Measurements from ENCODE around the gene AGBL2.

DNA sequence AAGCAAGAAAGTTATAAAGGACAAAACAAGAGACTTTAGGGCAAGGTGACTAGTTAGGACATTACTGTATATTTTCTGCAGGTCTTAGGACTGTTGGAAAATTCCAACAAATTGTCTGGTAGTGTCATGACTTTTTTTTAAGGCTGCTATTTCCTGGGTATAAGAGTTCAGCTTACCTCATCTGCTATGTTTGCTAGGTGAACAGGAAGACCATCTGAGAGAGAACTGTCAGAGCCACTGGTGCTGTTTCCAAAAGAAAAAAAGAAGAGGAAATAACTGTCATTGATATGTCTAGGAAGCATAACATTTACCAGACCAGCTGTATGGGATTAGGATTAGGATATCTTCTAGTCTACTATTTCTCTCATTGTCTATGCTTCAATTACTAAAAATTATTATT, 46.5 kb downstream of the AGBL2 start:
- no peak for TF ChIP-seq IRF2 (CRISPR knock-in tag; IDR thresholded peaks at IDR 0.05)
- TF ChIP-seq, protein P1, sequence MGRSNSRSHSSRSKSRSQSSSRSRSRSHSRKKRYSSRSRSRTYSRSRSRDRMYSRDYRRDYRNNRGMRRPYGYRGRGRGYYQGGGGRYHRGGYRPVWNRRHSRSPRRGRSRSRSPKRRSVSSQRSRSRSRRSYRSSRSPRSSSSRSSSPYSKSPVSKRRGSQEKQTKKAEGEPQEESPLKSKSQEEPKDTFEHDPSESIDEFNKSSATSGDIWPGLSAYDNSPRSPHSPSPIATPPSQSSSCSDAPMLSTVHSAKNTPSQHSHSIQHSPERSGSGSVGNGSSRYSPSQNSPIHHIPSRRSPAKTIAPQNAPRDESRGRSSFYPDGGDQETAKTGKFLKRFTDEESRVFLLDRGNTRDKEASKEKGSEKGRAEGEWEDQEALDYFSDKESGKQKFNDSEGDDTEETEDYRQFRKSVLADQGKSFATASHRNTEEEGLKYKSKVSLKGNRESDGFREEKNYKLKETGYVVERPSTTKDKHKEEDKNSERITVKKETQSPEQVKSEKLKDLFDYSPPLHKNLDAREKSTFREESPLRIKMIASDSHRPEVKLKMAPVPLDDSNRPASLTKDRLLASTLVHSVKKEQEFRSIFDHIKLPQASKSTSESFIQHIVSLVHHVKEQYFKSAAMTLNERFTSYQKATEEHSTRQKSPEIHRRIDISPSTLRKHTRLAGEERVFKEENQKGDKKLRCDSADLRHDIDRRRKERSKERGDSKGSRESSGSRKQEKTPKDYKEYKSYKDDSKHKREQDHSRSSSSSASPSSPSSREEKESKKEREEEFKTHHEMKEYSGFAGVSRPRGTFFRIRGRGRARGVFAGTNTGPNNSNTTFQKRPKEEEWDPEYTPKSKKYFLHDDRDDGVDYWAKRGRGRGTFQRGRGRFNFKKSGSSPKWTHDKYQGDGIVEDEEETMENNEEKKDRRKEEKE (IDR thresholded peaks at IDR 0.05; ENCODE audit: borderline replicate concordance in 1 of 2, control insufficient read depth in 1 of 2, low read depth in 2 of 2, low read length in 1 of 2): no peak
- no peak for TF ChIP-seq L3MBTL2 (IDR thresholded peaks at IDR 0.05)
- TF ChIP-seq, protein P2, sequence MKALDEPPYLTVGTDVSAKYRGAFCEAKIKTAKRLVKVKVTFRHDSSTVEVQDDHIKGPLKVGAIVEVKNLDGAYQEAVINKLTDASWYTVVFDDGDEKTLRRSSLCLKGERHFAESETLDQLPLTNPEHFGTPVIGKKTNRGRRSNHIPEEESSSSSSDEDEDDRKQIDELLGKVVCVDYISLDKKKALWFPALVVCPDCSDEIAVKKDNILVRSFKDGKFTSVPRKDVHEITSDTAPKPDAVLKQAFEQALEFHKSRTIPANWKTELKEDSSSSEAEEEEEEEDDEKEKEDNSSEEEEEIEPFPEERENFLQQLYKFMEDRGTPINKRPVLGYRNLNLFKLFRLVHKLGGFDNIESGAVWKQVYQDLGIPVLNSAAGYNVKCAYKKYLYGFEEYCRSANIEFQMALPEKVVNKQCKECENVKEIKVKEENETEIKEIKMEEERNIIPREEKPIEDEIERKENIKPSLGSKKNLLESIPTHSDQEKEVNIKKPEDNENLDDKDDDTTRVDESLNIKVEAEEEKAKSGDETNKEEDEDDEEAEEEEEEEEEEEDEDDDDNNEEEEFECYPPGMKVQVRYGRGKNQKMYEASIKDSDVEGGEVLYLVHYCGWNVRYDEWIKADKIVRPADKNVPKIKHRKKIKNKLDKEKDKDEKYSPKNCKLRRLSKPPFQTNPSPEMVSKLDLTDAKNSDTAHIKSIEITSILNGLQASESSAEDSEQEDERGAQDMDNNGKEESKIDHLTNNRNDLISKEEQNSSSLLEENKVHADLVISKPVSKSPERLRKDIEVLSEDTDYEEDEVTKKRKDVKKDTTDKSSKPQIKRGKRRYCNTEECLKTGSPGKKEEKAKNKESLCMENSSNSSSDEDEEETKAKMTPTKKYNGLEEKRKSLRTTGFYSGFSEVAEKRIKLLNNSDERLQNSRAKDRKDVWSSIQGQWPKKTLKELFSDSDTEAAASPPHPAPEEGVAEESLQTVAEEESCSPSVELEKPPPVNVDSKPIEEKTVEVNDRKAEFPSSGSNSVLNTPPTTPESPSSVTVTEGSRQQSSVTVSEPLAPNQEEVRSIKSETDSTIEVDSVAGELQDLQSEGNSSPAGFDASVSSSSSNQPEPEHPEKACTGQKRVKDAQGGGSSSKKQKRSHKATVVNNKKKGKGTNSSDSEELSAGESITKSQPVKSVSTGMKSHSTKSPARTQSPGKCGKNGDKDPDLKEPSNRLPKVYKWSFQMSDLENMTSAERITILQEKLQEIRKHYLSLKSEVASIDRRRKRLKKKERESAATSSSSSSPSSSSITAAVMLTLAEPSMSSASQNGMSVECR (CRISPR knock-in tag; IDR thresholded peaks at IDR 0.05): no peak
- TF ChIP-seq TEAD4 (IDR thresholded peaks at IDR 0.05; ENCODE audit: low read length): no peak
- no peak for TF ChIP-seq TEAD4 (CRISPR knock-in tag; IDR thresholded peaks at IDR 0.05; ENCODE audit: borderline replicate concordance)

Data from K562 (cell line).